GM21390 (cell line): ENCODE measurements around the gene FUT8.

Experiments
- ATAC-seq: cut with Tn5 transposase; IDR thresholded peaks from one replicate; pipeline ENCODE4 v1.9.1; 2021; ENCODE audit not compliant: unreplicated experiment

FUT8 gene

DNA sequence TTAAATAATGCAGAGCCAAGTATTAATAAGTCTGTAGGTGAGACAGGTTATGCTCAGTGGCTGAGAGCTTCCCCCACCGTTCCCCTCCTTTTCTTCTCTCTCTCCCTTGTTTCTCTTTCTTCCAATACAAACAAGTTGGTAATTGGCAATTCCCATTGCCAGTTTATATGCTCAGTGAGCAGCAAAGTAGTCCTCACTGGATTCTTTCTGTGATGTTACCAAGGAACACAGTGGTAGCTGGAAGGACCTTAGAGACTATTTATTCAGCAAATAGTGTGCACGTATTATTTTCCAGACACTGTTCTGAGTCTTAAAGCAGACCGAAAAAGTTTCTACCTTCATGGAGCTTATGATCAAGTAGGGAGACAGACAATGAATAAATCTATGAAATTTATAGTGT is 344.4 kb downstream of the FUT8 start:
- no peak for ATAC-seq

DNA sequence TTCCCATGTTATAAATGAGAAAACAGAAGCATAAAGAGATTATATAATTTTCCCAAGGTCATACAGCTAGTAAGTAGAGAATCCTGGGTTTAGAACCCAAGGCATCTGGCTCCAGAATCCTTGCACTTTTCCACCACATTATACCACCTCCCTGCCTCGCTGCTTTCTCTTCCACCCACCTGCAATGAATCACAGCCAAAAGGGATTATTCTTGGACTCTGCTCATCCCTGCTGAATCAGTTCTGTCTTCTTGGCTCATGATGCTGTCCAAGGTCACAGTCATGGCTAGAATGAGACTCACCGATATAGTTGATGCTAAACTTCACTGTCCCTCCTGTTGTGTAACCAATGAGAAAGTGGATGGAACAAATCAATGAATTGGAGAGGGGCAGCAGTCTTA is 356.6 kb downstream of the FUT8 start:
- ATAC-seq, result no peak

GRCh38 chr14:65770681-65771080 is 358.2 kb downstream of the FUT8 start:
- ATAC-seq, result no peak

DNA sequence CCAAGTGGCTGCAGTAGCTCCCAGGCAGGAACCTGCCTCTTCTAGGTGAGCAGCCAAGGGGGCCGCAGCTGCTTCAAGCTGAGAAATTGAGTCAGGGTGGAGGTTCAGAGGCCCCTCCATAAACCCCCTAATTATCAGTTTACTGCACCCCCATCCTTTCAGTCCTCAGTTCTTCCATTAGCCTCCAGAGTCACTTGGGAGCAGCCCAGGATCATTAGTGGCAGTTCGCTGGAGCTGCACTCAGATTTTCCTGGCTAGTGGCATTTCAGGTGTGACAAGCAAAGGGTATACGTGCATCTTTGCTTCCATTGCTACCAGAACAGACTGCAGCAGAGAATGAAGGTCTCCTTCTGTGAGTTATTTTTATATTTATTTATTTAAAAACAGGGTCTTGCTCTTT is 358.7 kb downstream of the FUT8 start:
- no peak for ATAC-seq

- no peak for ATAC-seq
Observed at GRCh38 chr14:65772466-65772865, 359.9 kb downstream of the FUT8 start.

GRCh38 chr14:65772921-65773574 is 360.5 kb downstream of the FUT8 start:
- ATAC-seq, result no peak

GRCh38 chr14:65774041-65774440 is 361.5 kb downstream of the FUT8 start:
- no peak for ATAC-seq

GRCh38 chr14:65776193-65776852 is 363.8 kb downstream of the FUT8 start:
- no peak for ATAC-seq

GRCh38 chr14:65780566-65780965 is 368.0 kb downstream of the FUT8 start:
- ATAC-seq, result no peak

DNA sequence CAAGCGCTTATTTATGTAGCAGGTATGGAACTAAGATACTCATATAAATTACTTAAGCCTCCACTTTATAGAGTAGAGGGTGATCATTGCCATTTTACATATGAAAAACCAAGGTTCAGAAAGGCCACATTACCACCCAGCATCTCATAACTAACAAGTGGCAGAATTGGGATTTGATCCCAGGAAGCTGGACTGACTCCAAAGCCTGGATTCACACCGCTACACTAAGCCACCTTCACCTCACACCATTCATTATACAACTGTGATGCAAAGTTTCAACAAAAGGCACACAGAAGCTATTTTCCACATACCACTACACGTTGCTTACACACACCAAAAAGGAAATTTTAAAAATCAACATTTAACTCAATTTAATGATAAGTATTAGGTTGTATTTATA is 370.6 kb downstream of the FUT8 start:
- ATAC-seq, result no peak

GRCh38 chr14:65783576-65783975 is 371.0 kb downstream of the FUT8 start:
- no peak for ATAC-seq

GRCh38 chr14:65784574-65784973 is 372.0 kb downstream of the FUT8 start:
- ATAC-seq, result no peak

GRCh38 chr14:65787461-65787860 is 374.9 kb downstream of the FUT8 start:
- no peak for ATAC-seq

- ATAC-seq, result no peak
Observed at GRCh38 chr14:65788876-65789275, 376.3 kb downstream of the FUT8 start.

DNA sequence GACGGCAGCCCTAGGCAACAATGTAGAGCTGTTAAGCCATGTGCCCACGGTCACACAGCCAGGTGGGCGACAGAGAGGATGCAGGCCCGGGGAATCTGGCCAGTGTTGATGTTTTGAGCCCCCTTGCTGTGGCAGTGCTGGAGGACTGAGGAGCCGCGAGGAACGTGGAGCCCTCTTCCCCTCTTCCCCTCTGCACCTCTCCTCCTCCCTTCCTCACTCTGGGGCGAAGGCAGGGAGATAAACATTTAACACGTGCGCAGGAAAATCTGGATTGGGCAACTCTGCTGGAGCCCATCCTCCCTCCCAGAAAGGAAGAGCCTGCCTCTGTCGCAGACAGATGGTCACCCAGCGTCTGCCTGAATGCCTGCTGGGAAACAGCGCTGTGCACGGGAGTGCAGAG is 376.8 kb downstream of the FUT8 start:
- ATAC-seq, result no peak

- ATAC-seq, result no peak
Observed at GRCh38 chr14:65790172-65790815, 377.8 kb downstream of the FUT8 start.

DNA sequence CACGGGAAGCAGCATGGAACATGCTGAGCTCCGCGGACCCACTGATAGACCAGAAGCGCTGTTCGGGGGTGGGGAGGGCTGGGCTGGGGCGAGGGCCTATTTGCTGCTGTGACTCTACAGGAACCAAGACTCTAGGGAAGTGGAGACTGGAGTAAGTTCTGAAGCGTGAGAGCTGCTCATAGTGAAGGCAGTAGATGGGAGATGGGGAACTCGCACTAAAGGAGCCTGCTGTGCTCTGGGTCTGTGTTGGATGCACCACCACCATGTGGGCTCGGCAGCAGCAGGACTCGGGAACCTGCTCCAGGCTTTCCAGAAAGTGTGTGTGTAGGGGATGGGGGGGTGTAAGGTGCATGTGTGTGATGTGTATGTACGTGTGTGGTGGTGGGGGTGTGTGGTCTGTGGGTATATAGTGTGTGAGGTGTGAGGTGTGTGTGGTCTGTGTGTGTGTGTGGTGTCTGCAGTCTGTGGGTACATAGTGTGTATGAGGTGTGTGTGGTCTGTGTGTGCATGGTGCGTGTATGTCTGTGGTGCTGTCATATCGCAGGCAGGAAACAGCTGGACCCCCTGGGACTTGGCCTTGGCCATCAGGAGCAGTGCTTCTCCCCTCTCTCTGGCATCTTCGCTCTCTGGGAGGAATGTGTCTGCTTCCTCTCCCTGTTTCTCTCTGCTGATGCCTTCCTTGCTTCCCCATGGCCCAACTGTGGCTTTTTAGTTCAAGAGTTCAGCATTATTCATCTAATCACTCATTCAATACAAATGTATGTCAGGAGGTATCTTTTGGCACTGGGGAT is 378.9 kb downstream of the FUT8 start:
- ATAC-seq, result no peak

- ATAC-seq, result no peak
Observed at GRCh38 chr14:65792208-65792905, 379.8 kb downstream of the FUT8 start.
